Stimulated activated CD4-positive, alpha-beta T cell treated with anti-CD3 and anti-CD28 coated beads, Interleukin-2, amount 100 ng/mL, for 24 hours (primary cell): ENCODE results near the gene LRP8.

Experiments
- DNase-seq, 2 donors: peaks; one replicate each; pipeline ENCODE4 v3.0.0-alpha.2; 2020

Gene LRP8

GRCh38 chr1:53280496-53280895 lies 47.4 kb downstream of the LRP8 start:
- DNase-seq: no peak

- no peak for DNase-seq
Observed at GRCh38 chr1:53279296-53280200, 48.3 kb downstream of the LRP8 start.

GRCh38 chr1:53278298-53278725 lies 49.6 kb downstream of the LRP8 start:
- DNase-seq: peak; percentile 78 to 80

- DNase-seq: no peak
Observed at GRCh38 chr1:53277326-53277725, 50.5 kb downstream of the LRP8 start.

- DNase-seq: no peak
Observed at GRCh38 chr1:53276902-53277281, 51.0 kb downstream of the LRP8 start.

GRCh38 chr1:53276153-53276901 lies 51.5 kb downstream of the LRP8 start:
- DNase-seq: no peak

- DNase-seq: no peak
Observed at GRCh38 chr1:53275566-53275965, 52.3 kb downstream of the LRP8 start.

- DNase-seq: no peak
Observed at GRCh38 chr1:53274541-53275185, 53.2 kb downstream of the LRP8 start.

- DNase-seq: no peak
Observed at GRCh38 chr1:53274026-53274425, 53.8 kb downstream of the LRP8 start.

- no peak for DNase-seq
Observed at GRCh38 chr1:53273526-53273925, 54.3 kb downstream of the LRP8 start.

- no peak for DNase-seq
Observed at GRCh38 chr1:53272349-53272748, 55.5 kb downstream of the LRP8 start.

GRCh38 chr1:53271446-53272090 lies 56.3 kb downstream of the LRP8 start:
- DNase-seq: no peak

GRCh38 chr1:53270873-53271272 lies 57.0 kb downstream of the LRP8 start:
- no peak for DNase-seq

- DNase-seq: no peak
Observed at GRCh38 chr1:53270107-53270506, 57.8 kb downstream of the LRP8 start.

GRCh38 chr1:53267761-53268160 lies 60.1 kb downstream of the LRP8 start:
- DNase-seq: no peak

- DNase-seq: no peak
Observed at GRCh38 chr1:53266038-53266437, 61.8 kb downstream of the LRP8 start.

GRCh38 chr1:53265581-53265980 lies 62.3 kb downstream of the LRP8 start:
- no peak for DNase-seq

- no peak for DNase-seq
Observed at GRCh38 chr1:53264048-53264447, 63.8 kb downstream of the LRP8 start.

- no peak for DNase-seq
Observed at GRCh38 chr1:53262000-53262399, 65.9 kb downstream of the LRP8 start.

GRCh38 chr1:53260631-53261247 lies 67.1 kb downstream of the LRP8 start:
- no peak for DNase-seq

GRCh38 chr1:53259932-53260331 lies 67.9 kb downstream of the LRP8 start:
- DNase-seq: no peak

GRCh38 chr1:53258216-53258615 lies 69.7 kb downstream of the LRP8 start:
- no peak for DNase-seq
